Stimulated activated CD4-positive, alpha-beta T cell treated with anti-CD3 and anti-CD28 coated beads, Interleukin-1b, Interleukin-23, amount 100 ng/mL, for 1 hour (primary cell): Measurements from ENCODE around the gene SGPL1.

ENCODE experiments used
- DNase-seq, 2 donors: peaks; one replicate each; pipeline ENCODE4 v3.0.0-alpha.2; 2020; ENCODE audit warnings: low read depth in 2 of 2

Gene SGPL1

GRCh38 chr10:70780772-70781171 is 35.0 kb upstream of the SGPL1 start:
- no peak for DNase-seq

- no peak for DNase-seq
Observed at GRCh38 chr10:70781461-70782051, 34.2 kb upstream of the SGPL1 start.

- DNase-seq, result no peak
Observed at GRCh38 chr10:70782086-70782745, 33.5 kb upstream of the SGPL1 start.

DNA sequence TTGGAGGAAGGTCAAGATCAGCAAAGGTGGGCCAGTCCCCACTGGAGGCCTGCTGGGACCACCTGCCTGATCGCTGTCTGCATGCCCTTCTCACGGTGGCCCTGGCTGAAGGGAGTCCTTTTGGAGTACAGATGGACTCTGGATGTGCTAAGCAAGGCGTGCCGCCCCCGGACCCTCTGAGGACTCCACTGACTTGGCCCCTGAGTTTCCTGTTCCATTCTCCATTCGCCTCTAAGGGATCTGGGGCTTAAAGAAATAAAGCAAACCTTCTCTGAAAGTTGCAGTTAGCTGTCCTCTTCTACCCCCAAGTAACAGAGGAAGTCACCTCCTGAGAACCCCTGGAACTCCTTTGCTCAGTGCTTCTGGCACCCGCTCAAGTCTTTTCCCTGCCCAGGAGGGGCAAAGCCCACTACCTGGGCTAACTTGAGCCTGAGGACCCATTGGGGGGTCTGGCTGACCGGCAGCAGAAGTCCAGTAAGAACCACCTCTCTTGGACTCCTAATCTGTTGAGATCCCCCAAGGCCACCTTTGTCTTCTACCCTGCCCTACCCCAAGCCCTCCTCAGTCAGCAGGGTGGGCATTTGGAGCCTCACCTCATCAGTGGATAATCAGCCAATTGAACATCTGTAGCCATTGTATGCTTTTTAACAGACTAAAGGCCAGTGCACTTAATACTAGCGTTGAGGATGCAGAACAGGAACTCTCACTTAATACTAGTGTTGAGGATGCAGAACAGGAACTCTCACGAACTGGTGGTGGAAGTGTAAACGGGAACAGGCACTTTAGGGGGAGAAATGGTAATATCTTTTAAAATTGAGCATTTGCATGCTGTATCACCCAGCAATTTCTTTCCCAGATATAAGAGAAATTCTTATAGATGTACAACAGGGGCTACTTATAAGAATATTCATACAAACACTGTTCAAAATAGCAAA is 32.7 kb upstream of the SGPL1 start:
- DNase-seq, result no peak

GRCh38 chr10:70784016-70784415 is 31.7 kb upstream of the SGPL1 start:
- no peak for DNase-seq

DNA sequence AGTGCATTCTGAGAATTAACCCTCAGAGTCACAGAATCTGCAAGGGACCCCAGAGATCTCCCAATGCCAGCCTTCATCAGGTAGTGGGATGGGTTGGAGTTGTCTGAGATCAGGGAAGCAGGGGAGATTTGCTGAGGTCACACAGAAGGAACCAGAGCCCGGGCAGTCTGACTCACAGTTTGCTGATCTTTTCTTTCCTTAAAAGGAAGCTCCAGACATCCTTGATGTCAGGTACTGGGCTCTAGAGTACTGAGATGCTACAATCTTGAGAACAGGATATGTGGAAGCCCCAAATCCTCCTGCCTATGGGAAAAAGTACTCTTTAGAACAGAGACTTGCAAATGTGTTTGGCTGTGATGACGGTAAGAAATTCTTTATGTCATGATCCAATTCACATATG is 31.3 kb upstream of the SGPL1 start:
- no peak for DNase-seq

GRCh38 chr10:70785190-70785589 is 30.6 kb upstream of the SGPL1 start, which contains the start of gene TBATA:
Gene TBATA (minus strand): TSS chr10:70785377. CDS start chr10:70783379, 1,998 bp downstream.
- DNase-seq, result no peak

GRCh38 chr10:70786799-70787415 is 28.8 kb upstream of the SGPL1 start:
- DNase-seq, result no peak

- no peak for DNase-seq
Observed at GRCh38 chr10:70791386-70792039, 24.2 kb upstream of the SGPL1 start.

DNA sequence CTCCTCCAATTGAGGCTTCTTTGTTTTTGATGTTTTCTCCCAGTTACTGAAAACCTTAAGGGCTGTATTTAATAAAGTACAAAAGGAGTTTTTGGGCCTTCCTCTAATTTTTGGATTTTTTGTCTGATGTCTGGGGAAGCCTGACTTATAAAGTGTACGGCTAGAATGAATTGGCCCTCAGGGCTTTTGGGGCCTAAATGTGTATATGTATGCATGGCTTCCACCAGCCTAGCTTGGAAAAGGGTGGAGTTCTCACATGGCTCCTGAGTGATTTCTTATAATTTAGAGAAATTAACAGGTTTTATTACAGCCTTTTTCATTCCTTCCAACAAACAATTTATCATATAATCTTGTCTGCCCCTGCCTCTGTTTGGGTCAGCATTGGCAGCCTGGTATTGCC is 20.1 kb upstream of the SGPL1 start:
- no peak for DNase-seq

GRCh38 chr10:70797840-70798239 is 17.9 kb upstream of the SGPL1 start:
- no peak for DNase-seq

- DNase-seq, result no peak
Observed at GRCh38 chr10:70799124-70799523, 16.6 kb upstream of the SGPL1 start.

DNA sequence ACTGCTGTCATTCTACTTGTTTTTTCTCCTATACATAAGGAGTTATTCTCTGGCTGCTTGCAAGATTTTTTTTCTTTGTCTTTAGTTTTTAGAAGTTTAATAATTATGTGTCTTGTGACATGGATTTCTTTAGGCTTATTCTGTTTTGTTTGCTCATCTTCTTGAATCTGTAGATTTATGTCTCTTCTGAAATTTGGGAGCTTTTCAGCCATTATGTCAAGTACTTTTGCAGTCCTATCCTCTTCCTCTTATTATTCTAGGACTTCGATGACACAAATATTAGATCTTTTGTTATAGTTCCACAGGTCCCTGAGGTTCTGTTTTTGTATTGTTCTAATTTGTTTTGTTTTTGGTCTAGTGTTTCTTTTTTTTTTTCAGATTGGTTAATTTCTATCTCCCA is 13.9 kb upstream of the SGPL1 start:
- no peak for DNase-seq

DNA sequence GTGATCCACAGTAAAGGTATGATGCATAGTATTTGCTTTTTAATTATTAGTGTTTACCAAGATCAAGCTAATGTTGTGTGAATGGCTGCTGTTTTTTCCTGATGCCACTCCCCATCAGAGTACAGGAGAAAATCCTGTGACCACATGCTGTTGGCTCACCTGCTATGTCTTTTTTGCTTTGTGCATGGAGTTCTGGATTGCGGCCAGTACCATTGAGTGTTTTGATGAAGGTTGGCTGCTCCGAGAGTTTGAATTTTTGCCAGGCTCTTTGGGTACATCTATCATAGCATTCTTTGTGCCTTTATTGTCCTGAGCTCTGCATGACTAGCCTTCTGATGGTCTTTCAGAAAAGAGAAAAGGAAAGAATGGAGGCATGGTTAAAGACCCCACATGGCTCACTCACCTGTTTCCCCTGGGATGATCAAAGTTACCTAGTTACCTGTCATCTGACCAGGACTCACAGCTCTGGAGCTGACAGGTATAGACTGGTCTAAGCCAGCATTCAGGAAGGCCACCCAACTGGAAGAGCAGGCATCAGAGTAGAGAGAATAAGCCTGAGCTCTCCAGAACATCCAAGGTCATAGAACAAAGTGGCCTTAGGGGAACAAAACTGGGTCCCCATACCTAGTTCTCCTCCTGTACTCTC is 11.8 kb upstream of the SGPL1 start:
- no peak for DNase-seq

GRCh38 chr10:70804421-70804808 is 11.3 kb upstream of the SGPL1 start:
- no peak for DNase-seq

- DNase-seq, result no peak
Observed at GRCh38 chr10:70805619-70806215, 10.0 kb upstream of the SGPL1 start.

GRCh38 chr10:70806841-70807240 is 8.9 kb upstream of the SGPL1 start:
- no peak for DNase-seq

DNA sequence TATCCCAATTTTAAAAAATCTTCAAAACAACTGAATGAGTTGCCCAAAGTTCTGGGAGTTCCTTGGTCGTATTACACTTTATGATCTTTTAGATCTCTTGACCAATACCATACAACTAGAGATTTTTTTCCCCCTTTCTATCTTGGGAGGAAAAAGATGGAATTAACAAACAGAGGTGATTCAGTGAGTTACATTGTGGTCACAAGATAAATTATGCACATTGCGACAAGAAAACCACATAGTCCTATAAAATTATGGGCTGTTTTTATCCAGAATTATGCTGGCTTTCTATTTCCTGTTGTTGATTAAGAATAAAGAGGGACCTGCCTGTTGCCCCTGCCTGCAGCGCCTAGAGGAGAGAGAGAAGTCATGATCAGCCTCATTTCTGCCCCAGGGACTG is 8.2 kb upstream of the SGPL1 start:
- no peak for DNase-seq

DNA sequence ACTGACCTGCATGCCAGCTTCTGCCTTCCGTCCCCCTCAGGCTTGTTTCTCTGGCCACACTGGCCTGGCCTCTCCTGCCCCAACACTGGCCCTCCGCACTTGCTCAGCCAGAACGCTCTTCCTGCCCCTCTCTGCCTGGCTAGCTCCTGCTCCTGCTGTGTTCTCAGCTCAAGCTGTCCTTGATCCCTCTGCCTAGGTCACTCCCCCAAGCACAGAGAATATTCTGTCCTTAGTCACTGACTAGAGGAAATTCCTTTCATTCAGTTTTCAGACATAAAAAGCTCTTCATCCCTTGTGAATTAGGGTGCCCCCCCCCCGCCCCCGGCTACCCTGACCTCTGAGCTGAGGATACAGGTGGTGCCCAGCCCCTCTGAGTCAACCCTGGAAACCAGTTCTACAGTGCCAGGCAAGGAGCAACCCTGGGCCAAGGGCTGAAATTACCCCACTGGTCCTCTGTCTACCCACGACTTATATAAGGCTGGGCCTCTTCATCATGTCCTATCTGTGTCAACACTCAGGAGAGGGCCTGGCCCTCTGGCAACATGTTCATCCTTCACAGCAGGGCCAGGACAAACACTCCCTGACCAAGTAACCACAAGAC is 6.6 kb upstream of the SGPL1 start:
- no peak for DNase-seq

DNA sequence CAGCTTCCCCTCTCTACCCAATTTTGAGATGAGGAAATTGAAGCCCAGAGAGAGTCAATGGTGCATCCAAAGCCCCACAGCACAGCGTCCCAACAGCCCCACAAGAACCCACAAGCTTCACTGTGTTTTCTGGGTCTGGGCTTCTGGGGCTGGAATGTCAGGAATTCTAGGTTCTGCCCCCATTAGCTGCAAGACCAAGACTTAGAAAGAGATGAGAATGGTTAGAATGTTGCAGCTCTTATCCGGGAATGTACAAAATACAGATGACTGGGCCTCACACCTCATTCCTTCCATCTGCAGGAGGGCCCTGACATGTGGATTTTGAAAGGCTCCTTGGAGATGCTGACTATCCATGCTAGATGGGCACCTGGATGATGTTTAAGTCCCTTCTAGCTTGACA is 6.0 kb upstream of the SGPL1 start:
- no peak for DNase-seq
